Ishikawa (cell line): ENCODE data around the gene SLC22A14.

Experiments used
- CEBPB ChIP-seq: IDR thresholded peaks from 2 replicates; pipeline ENCODE4 v1.6.1; 2012
- CREB1 ChIP-seq: IDR thresholded peaks from 2 replicates; pipeline ENCODE4 v1.6.1; 2012; ENCODE audit warnings: low read depth
- EGR1 ChIP-seq: IDR thresholded peaks from 2 replicates; pipeline ENCODE4 v1.6.1; 2012
- EP300 ChIP-seq: IDR thresholded peaks from 2 replicates; pipeline ENCODE4 v1.6.1; 2012; ENCODE audit warnings: borderline replicate concordance
- FOXM1 ChIP-seq: IDR thresholded peaks from 2 replicates; pipeline ENCODE4 v1.6.1; 2012; ENCODE audit warnings: low read depth, borderline replicate concordance
- NFIC ChIP-seq: IDR thresholded peaks from 2 replicates; pipeline ENCODE4 v1.6.1; 2012
- RAD21 ChIP-seq: IDR thresholded peaks from 2 replicates; pipeline ENCODE4 v1.6.1; 2012; ENCODE audit warnings: low read depth
- REST ChIP-seq: IDR thresholded peaks from 2 replicates; pipeline ENCODE4 v1.6.1; 2012; ENCODE audit warnings: low read depth, mild to moderate bottlenecking
- TAF1 ChIP-seq: IDR thresholded peaks from 2 replicates; pipeline ENCODE4 v1.6.1; 2012; ENCODE audit warnings: low read depth, mild to moderate bottlenecking
- TCF12 ChIP-seq: IDR thresholded peaks from 2 replicates; pipeline ENCODE4 v1.6.1; 2012; ENCODE audit warnings: low read depth
- TEAD4 ChIP-seq: IDR thresholded peaks from 2 replicates; pipeline ENCODE4 v1.6.1; 2012
- YY1 ChIP-seq: IDR thresholded peaks from 2 replicates; pipeline ENCODE4 v1.6.1; 2012; ENCODE audit warnings: low read depth
- ZBTB7A ChIP-seq: IDR thresholded peaks from 2 replicates; pipeline ENCODE4 v1.6.1; 2012; ENCODE audit warnings: low read depth
- TF ChIP-seq, protein P1 (sequence below): IDR thresholded peaks from 2 replicates; pipeline ENCODE4 v1.6.1; 2012
- TF ChIP-seq, protein P2 (sequence below): IDR thresholded peaks from 2 replicates; pipeline ENCODE4 v1.6.1; 2012

SLC22A14 gene

DNA sequence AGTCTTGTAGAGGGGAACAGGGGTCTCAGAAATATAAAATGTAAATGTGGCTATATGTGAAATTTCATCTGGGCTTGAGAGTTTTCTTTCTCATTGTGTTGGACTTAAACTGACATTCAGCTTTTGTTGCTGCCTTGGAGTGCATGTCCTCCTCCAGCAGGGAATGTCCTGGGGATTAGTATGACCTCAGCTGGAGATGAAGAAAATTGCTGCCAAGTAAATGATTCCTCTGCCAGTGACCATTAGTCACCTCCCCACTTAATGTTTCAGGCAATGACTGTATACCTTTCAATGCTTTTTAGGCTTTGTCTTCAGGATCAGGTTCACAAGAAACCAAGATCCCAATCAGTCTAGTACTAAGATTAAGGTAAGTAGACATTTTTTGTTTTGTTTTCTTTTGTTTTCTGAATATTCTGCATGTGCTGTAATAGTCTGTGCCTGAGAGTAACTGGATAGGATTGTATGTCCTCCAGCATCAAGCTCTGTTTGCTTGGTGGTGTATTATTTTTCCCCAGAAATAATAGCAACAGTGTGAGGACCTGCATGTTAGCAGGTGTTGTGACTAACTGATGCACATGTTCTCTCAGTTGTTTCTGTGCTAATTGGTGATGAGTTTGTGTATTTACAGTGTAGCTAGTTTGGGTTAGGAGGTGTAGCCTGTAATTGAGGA, 34.6 kb upstream of the SLC22A14 start:
- 0 out of 2 replicates have a peak, but pooled peaks have one; percentile 41 for TF ChIP-seq TEAD4
- TF ChIP-seq REST, result no peak
- peak; percentile 50 for TF ChIP-seq RAD21
- TF ChIP-seq YY1, result no peak
- no peak for TF ChIP-seq TAF1
- TF ChIP-seq, protein P1, sequence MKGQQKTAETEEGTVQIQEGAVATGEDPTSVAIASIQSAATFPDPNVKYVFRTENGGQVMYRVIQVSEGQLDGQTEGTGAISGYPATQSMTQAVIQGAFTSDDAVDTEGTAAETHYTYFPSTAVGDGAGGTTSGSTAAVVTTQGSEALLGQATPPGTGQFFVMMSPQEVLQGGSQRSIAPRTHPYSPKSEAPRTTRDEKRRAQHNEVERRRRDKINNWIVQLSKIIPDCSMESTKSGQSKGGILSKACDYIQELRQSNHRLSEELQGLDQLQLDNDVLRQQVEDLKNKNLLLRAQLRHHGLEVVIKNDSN, result no peak
- TF ChIP-seq, protein P2, sequence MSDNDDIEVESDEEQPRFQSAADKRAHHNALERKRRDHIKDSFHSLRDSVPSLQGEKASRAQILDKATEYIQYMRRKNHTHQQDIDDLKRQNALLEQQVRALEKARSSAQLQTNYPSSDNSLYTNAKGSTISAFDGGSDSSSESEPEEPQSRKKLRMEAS, result no peak
- 0 out of 2 replicates have a peak, but pooled peaks have one; percentile 59 for TF ChIP-seq NFIC

GRCh38 chr3:38250198-38250597, 31.9 kb upstream of the SLC22A14 start:
- TF ChIP-seq RAD21 (no peak), CEBPB (no peak), YY1 (no peak), REST (no peak), ZBTB7A (no peak), EP300 (no peak), TEAD4 (no peak), FOXM1 (no peak), NFIC (no peak), TAF1 (no peak), EGR1 (no peak)
- TF ChIP-seq, protein P1, result no peak

- no peak for TF ChIP-seq NFIC
Measured at GRCh38 chr3:38251197-38251596, 30.9 kb upstream of the SLC22A14 start.

DNA sequence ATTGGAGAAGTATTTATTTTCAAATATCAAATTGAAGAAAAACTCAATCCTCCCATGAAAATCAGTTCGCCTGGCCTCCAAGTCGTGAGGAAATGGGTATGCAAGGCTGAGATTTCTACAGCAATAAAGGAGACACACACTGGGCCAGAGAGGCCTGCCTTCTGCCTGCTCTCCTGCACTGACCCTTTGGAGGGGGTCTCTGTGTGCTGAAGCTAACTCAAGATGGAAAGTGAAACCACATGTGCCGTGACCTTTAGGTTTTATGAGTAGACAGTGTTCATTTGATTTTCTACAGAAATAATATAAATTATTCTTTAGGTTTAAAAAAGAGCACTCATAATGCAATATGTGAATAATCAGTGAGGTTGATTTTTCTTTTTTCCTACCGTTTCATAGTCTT, 28.4 kb upstream of the SLC22A14 start:
- no peak for TF ChIP-seq RAD21
- no peak for TF ChIP-seq REST
- no peak for TF ChIP-seq YY1
- TF ChIP-seq CEBPB, result no peak
- TF ChIP-seq, protein P2, result no peak
- TF ChIP-seq, protein P1, result no peak
- no peak for TF ChIP-seq FOXM1
- no peak for TF ChIP-seq TAF1
- TF ChIP-seq CREB1, result no peak
- no peak for TF ChIP-seq ZBTB7A
- no peak for TF ChIP-seq NFIC

DNA sequence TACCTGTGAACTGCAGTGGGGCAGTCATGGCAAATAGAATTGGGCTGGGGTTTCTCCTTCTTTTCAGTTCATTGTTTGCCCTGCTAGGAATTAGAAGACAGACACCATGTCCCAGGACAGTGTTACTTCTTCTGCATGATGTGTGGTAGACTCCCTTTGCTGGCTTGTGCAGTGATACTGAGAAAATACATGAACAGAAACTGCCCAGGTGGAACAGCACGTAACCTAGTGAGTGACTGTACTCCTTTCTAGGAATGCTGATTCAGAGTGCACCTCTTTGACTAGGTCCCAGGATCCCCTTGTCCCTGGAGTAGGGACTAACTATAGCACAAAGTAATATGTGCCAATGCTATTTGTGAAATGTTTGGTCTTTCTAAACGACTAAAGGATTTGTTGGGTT, 27.2 kb upstream of the SLC22A14 start:
- TF ChIP-seq, protein P2, result no peak
- TF ChIP-seq FOXM1, result no peak
- TF ChIP-seq CEBPB, result no peak
- no peak for TF ChIP-seq ZBTB7A
- no peak for TF ChIP-seq REST
- no peak for TF ChIP-seq EGR1
- TF ChIP-seq TAF1, result no peak
- TF ChIP-seq, protein P1, result no peak
- no peak for TF ChIP-seq YY1
- no peak for TF ChIP-seq EP300
- TF ChIP-seq TCF12, result no peak
- no peak for TF ChIP-seq CREB1
- no peak for TF ChIP-seq TEAD4
- no peak for TF ChIP-seq RAD21
- TF ChIP-seq NFIC, result no peak
